ENCODE data around the gene ZNF691. TPM values are rescaled to one million over a fixed set of nuclear protein-coding genes. Genes with fewer than 3 reads are reported as not detected.

The ZNF691 gene
- total and polyA plus RNA-seq, 9 donors = 7.9 to 14.1 (median 12.3) TPM

- intact Hi-C loops (cut with DNase I) = no loop called here
- no peaks in the 10 kb centered on the region for H3K27me3 ChIP-seq
- no peak overlapping the region for H3K4me3 ChIP-seq
- no peaks in the 10 kb centered on the region for H3K9me3 ChIP-seq
- peaks cover 3% of the 10 kb centered on the region for H3K4me1 ChIP-seq (ENCODE audit: insufficient read depth)
- TF ChIP-seq EP300 (IDR thresholded peaks at IDR 0.05) (no peak), POLR2A (IDR thresholded peaks at IDR 0.05) (no peak)
- TF ChIP-seq, protein P1, sequence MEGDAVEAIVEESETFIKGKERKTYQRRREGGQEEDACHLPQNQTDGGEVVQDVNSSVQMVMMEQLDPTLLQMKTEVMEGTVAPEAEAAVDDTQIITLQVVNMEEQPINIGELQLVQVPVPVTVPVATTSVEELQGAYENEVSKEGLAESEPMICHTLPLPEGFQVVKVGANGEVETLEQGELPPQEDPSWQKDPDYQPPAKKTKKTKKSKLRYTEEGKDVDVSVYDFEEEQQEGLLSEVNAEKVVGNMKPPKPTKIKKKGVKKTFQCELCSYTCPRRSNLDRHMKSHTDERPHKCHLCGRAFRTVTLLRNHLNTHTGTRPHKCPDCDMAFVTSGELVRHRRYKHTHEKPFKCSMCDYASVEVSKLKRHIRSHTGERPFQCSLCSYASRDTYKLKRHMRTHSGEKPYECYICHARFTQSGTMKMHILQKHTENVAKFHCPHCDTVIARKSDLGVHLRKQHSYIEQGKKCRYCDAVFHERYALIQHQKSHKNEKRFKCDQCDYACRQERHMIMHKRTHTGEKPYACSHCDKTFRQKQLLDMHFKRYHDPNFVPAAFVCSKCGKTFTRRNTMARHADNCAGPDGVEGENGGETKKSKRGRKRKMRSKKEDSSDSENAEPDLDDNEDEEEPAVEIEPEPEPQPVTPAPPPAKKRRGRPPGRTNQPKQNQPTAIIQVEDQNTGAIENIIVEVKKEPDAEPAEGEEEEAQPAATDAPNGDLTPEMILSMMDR (IDR thresholded peaks at IDR 0.05) = no peak
- no peak for DNase-seq
- WGBS, 3 donors = 63 to 90% (median 85%) methylated on average over 2 of the region's 2 CpGs
- no peaks in the 10 kb centered on the region for H3K36me3 ChIP-seq
- no peak overlapping the region for H3K27ac ChIP-seq
Measured at GRCh38 chr1:42841440-42842147, 4.8 kb upstream of the ZNF691 start.

GRCh38 chr1:42844592-42845140, 1.7 kb upstream of the ZNF691 start:
- Histone ChIP-seq H3K36me3 (no peaks in the 10 kb centered on the region), H3K9me3 (no peaks in the 10 kb centered on the region), H3K4me3 (no peak overlapping the region), H3K4me1 (ENCODE audit: insufficient read depth) (peaks cover 8% of the 10 kb centered on the region), H3K27me3 (no peaks in the 10 kb centered on the region), H3K27ac (no peak overlapping the region)
- DNase-seq = no peak
- TF ChIP-seq POLR2A (IDR thresholded peaks at IDR 0.05) = no peak
- TF ChIP-seq EP300 (IDR thresholded peaks at IDR 0.05) = no peak
- TF ChIP-seq, protein P1 (IDR thresholded peaks at IDR 0.05) = no peak
- whole genome bisulfite sequencing, 3 donors = 87 to 91% (median 90%) methylated on average over 4 of the region's 4 CpGs
- intact Hi-C loops (cut with DNase I) = no loop called here

GRCh38 chr1:42845193-42845592, 1.2 kb upstream of the ZNF691 start:
- H3K9me3 ChIP-seq = no peaks in the 10 kb centered on the region
- TF ChIP-seq, protein P1 (IDR thresholded peaks at IDR 0.05) = no peak
- no peak for TF ChIP-seq EP300 (IDR thresholded peaks at IDR 0.05)
- no peak for TF ChIP-seq POLR2A (IDR thresholded peaks at IDR 0.05)
- intact Hi-C loops (cut with DNase I) = no loop called here
- H3K27ac ChIP-seq = no peak overlapping the region
- no peak overlapping the region for H3K4me3 ChIP-seq
- no peaks in the 10 kb centered on the region for H3K36me3 ChIP-seq
- 58 to 67% (median 59%) methylated on average over 1 of the region's 1 CpG for WGBS, 3 donors
- no peak for DNase-seq
- peaks cover 8% of the 10 kb centered on the region for H3K4me1 ChIP-seq (ENCODE audit: insufficient read depth)
- no peaks in the 10 kb centered on the region for H3K27me3 ChIP-seq

DNA sequence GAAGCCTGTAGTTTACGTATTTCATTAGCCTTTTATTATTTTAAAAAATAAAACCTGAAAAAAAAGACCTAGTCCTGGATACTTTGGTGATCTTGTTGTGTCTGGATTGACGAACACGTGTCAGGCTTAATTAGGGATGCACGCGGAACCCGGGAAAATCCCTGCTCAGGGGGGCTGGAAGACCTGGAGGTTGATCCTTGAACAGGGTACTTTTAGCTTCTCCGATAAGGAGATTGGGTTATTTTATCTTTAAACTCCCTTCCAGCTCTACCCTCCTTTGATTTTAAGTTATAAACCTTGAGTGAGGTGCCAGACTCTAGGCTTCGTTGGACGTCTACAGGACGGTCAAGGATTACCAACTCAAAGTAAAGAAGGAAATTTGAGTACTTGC, 552 bp upstream of the ZNF691 start:
- no peaks in the 10 kb centered on the region for H3K9me3 ChIP-seq

More for the DNA sequence above, 552 bp upstream of the ZNF691 start:
- TF ChIP-seq EP300 (IDR thresholded peaks at IDR 0.05) = no peak
- TF ChIP-seq, protein P1 (IDR thresholded peaks at IDR 0.05) = no peak
- TF ChIP-seq POLR2A (IDR thresholded peaks at IDR 0.05) = no peak
- peak overlapping the region; percentile 93 for H3K4me3 ChIP-seq
- no peak overlapping the region for H3K27ac ChIP-seq
- no peaks in the 10 kb centered on the region for H3K36me3 ChIP-seq
- intact Hi-C loops (cut with DNase I) = no loop called here
- H3K4me1 ChIP-seq (ENCODE audit: insufficient read depth) = peaks cover 8% of the 10 kb centered on the region
- DNase-seq = no peak
- 5 to 6% (median 6%) methylated on average over 10 of the region's 10 CpGs for WGBS, 3 donors
- H3K27me3 ChIP-seq = no peaks in the 10 kb centered on the region
